Endothelial cell (in vitro differentiated cells): ENCODE data around the gene PCID2. TPM values are rescaled to one million over a fixed set of nuclear protein-coding genes. Genes with fewer than 3 reads are reported as not detected.

Experiments
- DNase-seq: peaks from one replicate; pipeline ENCODE4 v3.0.0; 2021; ENCODE audit warnings: low spot score
- H3K27ac Mint-ChIP-seq: one replicate; pipeline ENCODE4 v1.8.0; 2021; ENCODE audit warnings: mixed read lengths, inconsistent platforms; ENCODE audit not compliant: unreplicated experiment
- H3K27me3 Mint-ChIP-seq: one replicate; pipeline ENCODE4 v1.8.0; 2021; ENCODE audit warnings: mild to moderate bottlenecking, moderate library complexity, mixed read lengths, inconsistent platforms; ENCODE audit not compliant: unreplicated experiment
- H3K36me3 Mint-ChIP-seq: one replicate; pipeline ENCODE4 v1.8.0; 2021; ENCODE audit warnings: mild to moderate bottlenecking, low read depth, mixed read lengths, inconsistent platforms; ENCODE audit not compliant: unreplicated experiment
- H3K4me1 Mint-ChIP-seq: one replicate; pipeline ENCODE4 v1.8.0; 2021; ENCODE audit warnings: mild to moderate bottlenecking, mixed read lengths, inconsistent platforms; ENCODE audit not compliant: unreplicated experiment
- H3K4me3 Mint-ChIP-seq: one replicate; pipeline ENCODE4 v1.8.0; 2021; ENCODE audit warnings: mild to moderate bottlenecking, mixed read lengths, inconsistent platforms; ENCODE audit not compliant: unreplicated experiment
- H3K9me3 Mint-ChIP-seq: one replicate; pipeline ENCODE4 v1.8.0; 2021; ENCODE audit warnings: mixed read lengths, inconsistent platforms; ENCODE audit not compliant: unreplicated experiment
- total RNA-seq: library from RNA; stranded (reverse); fragmentation: NEBNext Ultra II Directional; extraction: Animal tissue kit (Norgen Biotek cat#: 25700); gene quantifications from one replicate; pipeline ENCODE4 v1.2.1, GENCODE V29; 2021; ENCODE audit not compliant: unreplicated experiment
- TF ChIP-seq, protein P1 (sequence below): fragments of 200-600 bp; sonication (generic); IDR thresholded peaks from one replicate; pipeline ENCODE4 v1.5.0; 2021; ENCODE audit warnings: antibody characterized with exemption; ENCODE audit not compliant: unreplicated experiment

PCID2 gene
- total RNA-seq, 1 donor from 2014 or later = 44.3 TPM

DNA sequence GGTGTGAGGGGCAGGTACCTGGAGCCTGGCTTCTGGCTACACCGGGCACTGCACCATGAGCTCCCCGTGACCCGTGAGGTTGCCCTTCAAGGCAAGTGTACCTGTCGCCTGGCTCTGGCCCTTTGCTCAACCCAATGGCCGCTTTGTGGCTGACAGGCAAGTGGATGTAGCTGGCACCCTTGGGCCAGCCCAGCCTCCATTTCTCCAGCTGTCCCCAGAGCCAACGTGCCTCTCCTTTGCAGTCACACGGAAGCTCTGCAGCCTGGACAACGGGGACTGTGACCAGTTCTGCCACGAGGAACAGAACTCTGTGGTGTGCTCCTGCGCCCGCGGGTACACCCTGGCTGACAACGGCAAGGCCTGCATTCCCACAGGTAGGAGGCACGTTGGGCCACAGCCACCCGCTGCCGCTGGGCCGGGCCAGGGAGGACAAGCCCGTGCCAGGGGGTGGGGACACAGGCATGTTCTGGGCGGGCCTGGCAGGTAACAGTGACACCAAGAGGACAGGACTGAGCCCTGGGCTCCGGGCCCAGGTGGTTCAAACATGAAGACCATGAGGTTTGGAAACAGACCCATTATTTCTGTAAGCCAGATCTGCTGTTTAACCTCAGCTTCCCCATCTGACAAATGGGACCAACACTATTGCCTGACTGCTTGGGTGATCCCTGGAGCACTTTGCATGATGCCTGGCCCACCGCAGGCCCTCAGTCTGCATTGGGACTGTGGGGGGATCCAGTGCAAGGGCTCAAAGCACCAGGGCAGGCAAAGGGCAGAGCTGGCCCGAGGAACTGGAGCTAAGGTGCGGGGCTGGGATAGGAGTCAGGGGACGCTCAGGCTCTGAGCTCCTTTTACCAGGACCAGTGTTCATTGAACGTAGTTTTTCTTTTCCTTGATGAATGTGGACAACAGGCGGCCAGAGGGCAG lies 67.5 kb downstream of the PCID2 start:
- Mint-ChIP-seq H3K4me1 (no peaks in the 10 kb centered on the region), H3K27me3 (peaks cover 2% of the 10 kb centered on the region), H3K9me3 (no peaks in the 10 kb centered on the region), H3K4me3 (no peak overlapping the region), H3K27ac (no peak overlapping the region), H3K36me3 (no peaks in the 10 kb centered on the region)
- no peak for DNase-seq
- TF ChIP-seq, protein P1, sequence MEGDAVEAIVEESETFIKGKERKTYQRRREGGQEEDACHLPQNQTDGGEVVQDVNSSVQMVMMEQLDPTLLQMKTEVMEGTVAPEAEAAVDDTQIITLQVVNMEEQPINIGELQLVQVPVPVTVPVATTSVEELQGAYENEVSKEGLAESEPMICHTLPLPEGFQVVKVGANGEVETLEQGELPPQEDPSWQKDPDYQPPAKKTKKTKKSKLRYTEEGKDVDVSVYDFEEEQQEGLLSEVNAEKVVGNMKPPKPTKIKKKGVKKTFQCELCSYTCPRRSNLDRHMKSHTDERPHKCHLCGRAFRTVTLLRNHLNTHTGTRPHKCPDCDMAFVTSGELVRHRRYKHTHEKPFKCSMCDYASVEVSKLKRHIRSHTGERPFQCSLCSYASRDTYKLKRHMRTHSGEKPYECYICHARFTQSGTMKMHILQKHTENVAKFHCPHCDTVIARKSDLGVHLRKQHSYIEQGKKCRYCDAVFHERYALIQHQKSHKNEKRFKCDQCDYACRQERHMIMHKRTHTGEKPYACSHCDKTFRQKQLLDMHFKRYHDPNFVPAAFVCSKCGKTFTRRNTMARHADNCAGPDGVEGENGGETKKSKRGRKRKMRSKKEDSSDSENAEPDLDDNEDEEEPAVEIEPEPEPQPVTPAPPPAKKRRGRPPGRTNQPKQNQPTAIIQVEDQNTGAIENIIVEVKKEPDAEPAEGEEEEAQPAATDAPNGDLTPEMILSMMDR = no peak

DNA sequence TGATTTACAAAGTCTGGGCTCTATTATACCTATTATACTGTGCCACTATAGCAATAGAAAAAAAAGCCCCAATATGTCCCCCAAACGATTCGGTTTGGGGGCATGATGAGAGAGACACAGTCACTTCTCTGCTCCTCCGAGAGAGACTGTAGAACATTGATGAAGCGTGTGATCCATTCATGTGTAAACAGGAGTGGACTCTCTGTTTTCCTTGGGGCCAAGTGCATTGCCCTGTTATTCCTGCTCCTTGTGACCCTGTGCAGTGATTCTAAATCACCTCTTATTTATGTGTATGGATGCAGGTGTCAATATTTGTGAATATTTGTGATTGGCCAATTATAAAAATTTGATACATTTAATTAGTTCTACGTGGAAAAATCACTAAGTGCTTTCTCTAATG lies 68.9 kb downstream of the PCID2 start:
- no peak for DNase-seq
- no peaks in the 10 kb centered on the region for H3K27me3 Mint-ChIP-seq
- no peak overlapping the region for H3K27ac Mint-ChIP-seq
- no peaks in the 10 kb centered on the region for H3K9me3 Mint-ChIP-seq
- H3K36me3 Mint-ChIP-seq = no peaks in the 10 kb centered on the region
- no peak overlapping the region for H3K4me3 Mint-ChIP-seq
- TF ChIP-seq, protein P1 = no peak
- no peaks in the 10 kb centered on the region for H3K4me1 Mint-ChIP-seq

DNA sequence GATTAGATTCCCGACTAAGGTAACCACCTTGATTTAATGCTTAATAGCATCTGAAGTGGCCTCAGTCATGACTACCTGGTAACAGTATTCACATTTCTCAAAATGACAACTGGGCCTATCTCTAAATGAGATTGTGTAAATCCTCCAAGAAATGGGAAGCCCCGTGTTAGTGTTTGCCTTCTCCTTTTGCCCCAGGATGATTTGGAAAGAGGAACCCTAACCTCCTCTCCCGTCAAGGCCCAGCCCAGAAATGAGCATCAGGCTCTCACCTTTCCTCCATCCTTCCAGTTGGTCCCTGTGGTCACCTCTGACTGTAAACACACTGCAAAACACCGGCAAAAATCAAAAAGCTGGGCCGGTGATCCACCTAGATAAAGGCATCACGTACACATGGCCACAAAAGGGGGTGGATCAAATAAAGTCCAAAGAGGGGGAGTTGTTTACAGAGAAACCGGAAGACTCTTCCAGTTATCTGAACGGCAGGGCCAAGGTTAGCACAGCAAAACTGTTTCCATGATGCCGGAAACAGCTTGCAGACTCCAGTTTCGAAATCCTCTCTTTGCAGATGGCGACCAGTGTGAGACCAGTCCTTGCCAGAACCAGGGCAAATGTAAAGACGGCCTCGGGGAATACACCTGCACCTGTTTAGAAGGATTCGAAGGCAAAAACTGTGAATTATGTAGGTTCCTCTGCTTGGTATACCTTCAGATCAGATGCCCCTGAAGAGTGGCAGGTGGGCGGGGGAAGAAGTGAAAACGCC lies 69.5 kb downstream of the PCID2 start:
- TF ChIP-seq, protein P1 = no peak
- H3K27ac Mint-ChIP-seq = no peak overlapping the region
- no peaks in the 10 kb centered on the region for H3K27me3 Mint-ChIP-seq
- no peaks in the 10 kb centered on the region for H3K9me3 Mint-ChIP-seq
- H3K4me1 Mint-ChIP-seq = no peaks in the 10 kb centered on the region
- H3K36me3 Mint-ChIP-seq = no peaks in the 10 kb centered on the region
- DNase-seq = no peak
- H3K4me3 Mint-ChIP-seq = no peak overlapping the region

DNA sequence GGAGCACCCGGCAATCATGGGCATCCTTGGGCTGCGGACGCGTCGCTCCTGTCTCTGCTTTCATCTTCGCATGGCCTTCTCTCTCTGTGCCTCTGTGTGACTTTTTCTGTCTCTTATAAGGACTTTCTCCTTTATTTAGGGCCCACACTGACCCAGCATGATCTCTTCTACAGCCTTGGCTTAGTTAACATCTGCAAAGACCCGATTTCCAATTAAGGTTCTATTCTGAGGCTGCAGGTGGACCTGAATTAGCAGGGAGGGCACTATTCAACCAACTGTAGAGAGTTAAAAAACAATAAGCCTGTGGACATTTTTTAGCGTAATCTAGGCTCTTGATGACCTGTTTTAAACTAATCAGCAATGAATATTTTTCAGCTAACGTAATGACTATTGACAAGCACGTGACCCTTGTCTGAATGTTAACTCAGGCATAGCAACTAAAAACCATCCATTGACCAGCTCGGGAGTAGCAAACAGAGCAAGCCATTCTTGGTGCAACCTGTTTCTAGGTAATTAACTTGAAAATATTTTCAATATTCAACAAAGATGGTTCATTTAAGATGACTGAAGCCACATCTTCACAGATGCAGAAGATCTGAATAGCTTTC lies 70.7 kb downstream of the PCID2 start:
- TF ChIP-seq, protein P1 = no peak
- no peak overlapping the region for H3K4me3 Mint-ChIP-seq
- H3K4me1 Mint-ChIP-seq = no peaks in the 10 kb centered on the region
- no peaks in the 10 kb centered on the region for H3K27me3 Mint-ChIP-seq
- no peak overlapping the region for H3K27ac Mint-ChIP-seq
- H3K9me3 Mint-ChIP-seq = no peaks in the 10 kb centered on the region
- DNase-seq = no peak
- no peaks in the 10 kb centered on the region for H3K36me3 Mint-ChIP-seq
